H1 (cell line): ENCODE measurements around the gene SH2B3. TPM values are rescaled to one million over a fixed set of nuclear protein-coding genes. Genes with fewer than 3 reads are reported as not detected.

ENCODE experiments used
- BACH1 ChIP-seq: IDR thresholded peaks from 2 replicates; pipeline ENCODE4 v1.6.1; 2012; ENCODE audit warnings: low read length, improper control_type of control experiment
- CBX5 ChIP-seq: fragments of 300-800, 300-1000 bp; sonication (generic); IDR thresholded peaks from 2 replicates; pipeline ENCODE4 v1.7.1; 2016; ENCODE audit warnings: antibody characterized with exemption, low read length, low read depth
- EP300 ChIP-seq, 2 experiments: IDR thresholded peaks; 1 replicate in 1 of 2; 2 replicates in 1 of 2; pipeline ENCODE4 v1.6.1; 2011 to 2012; ENCODE audit warnings: low read depth in 2 of 2, low read length in 2 of 2, mild to moderate bottlenecking in 2 of 2, borderline replicate concordance in 1 of 2, inconsistent platforms in 1 of 2, moderate library complexity in 1 of 2
- EZH2 ChIP-seq: fragments of 200-600 bp; sonication (generic); IDR thresholded peaks from 2 replicates; pipeline ENCODE4 v1.7.1; 2012; ENCODE audit warnings: low read depth, mild to moderate bottlenecking, moderate library complexity, low read length, inconsistent platforms; ENCODE audit not compliant: severe bottlenecking
- MAFK ChIP-seq: IDR thresholded peaks from 2 replicates; pipeline ENCODE4 v1.6.1; 2012; ENCODE audit warnings: low read depth, mild to moderate bottlenecking, improper control_type of control experiment, low read length
- NRF1 ChIP-seq: IDR thresholded peaks from 2 replicates; pipeline ENCODE4 v1.6.1; 2011; ENCODE audit warnings: mild to moderate bottlenecking, low read depth, low read length, improper control_type of control experiment
- POLR2A ChIP-seq, 2 experiments: IDR thresholded peaks; 1 replicate in 1 of 2; 2 replicates in 1 of 2; pipeline ENCODE4 v1.6.1; 2011; ENCODE audit warnings: low read depth in 2 of 2, low read length in 2 of 2, mild to moderate bottlenecking in 2 of 2; ENCODE audit errors: control extremely low read depth in 1 of 2
- SIN3A ChIP-seq, 2 experiments: IDR thresholded peaks in 1 of 2; conservative IDR thresholded peaks in 1 of 2; 2 replicates each; pipeline ENCODE4 v1.6.1; 2011 to 2012; ENCODE audit warnings: low read length in 2 of 2, improper control_type of control experiment in 1 of 2, low read depth in 1 of 2, mild to moderate bottlenecking in 1 of 2
- TAF7 ChIP-seq: optimal IDR thresholded peaks from 2 replicates; pipeline ENCODE3; 2011; ENCODE audit warnings: low read depth, mild to moderate bottlenecking, inconsistent platforms, low read length, moderate library complexity, borderline replicate concordance
- TEAD4 ChIP-seq: IDR thresholded peaks from 2 replicates; pipeline ENCODE4 v1.6.1; 2012; ENCODE audit warnings: low read depth, low read length, inconsistent platforms, mixed read lengths
- polyA plus RNA-seq, 7 experiments: library from polyadenylated mRNA; depleted of rRNA in 3 of 7; stranded (reverse) in 5 of 7; unstranded in 2 of 7; fragments of >200 nt in 5 of 7; fragments of 200-250 nt in 2 of 7; gene quantifications; 1 replicate in 5 of 7; 2 replicates in 1 of 7; 4 replicates in 1 of 7; pipeline versions ENCODE4 v1.2.1 to v1.2.3, GENCODE V29; 2011 to 2013; ENCODE audit warnings: missing spikeins in 2 of 7, mixed read lengths in 2 of 7
- total RNA-seq: library from RNA; stranded (reverse); fragmentation: NEBNext Ultra II Directional; extraction: Animal tissue kit (Norgen Biotek cat#: 25700); gene quantifications from 2 replicates; pipeline ENCODE4 v1.2.1, GENCODE V29; 2021
- TF ChIP-seq, protein P1 (sequence below): fragments of 300-600 bp; sonication (generic); IDR thresholded peaks from 2 replicates; pipeline ENCODE4 v1.7.1; 2012; ENCODE audit warnings: low read length, moderate library complexity, mild to moderate bottlenecking, inconsistent platforms; ENCODE audit not compliant: insufficient replicate concordance

The SH2B3 gene
- total and polyA plus RNA-seq, 2 of the 8 experiments (the other 6 are each of a cell fraction or from before 2014, with no cell fraction given), result 20.8 to 34.1 TPM

DNA sequence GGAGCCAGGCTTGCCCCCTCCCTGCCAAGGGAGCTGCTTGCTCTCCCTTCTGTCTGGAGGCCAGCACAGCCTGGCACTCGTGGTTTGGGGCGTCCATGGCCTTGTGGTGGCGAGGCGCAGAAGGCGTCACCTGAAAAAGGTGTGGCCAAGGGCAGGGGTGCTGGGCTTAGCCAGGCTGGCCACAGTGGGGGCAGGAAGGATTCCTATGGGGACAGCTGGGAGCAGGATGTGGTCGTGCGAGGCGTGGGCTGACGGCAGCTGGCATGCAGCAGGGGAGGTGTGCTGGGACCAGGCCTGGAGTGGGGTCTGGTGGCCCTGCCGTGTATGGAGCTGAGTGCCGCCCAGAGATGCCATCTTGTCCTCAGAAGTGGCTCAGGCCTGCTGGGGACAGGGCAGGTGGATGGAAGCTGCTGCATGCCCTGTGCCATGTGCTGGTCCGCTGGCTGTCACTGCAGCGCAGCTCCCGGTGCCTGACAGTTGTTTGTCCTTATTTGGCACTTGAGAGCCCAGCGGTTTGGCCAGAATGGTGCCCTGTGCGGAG is 30.0 kb downstream of the SH2B3 start (continued):
- TF ChIP-seq, protein P1, sequence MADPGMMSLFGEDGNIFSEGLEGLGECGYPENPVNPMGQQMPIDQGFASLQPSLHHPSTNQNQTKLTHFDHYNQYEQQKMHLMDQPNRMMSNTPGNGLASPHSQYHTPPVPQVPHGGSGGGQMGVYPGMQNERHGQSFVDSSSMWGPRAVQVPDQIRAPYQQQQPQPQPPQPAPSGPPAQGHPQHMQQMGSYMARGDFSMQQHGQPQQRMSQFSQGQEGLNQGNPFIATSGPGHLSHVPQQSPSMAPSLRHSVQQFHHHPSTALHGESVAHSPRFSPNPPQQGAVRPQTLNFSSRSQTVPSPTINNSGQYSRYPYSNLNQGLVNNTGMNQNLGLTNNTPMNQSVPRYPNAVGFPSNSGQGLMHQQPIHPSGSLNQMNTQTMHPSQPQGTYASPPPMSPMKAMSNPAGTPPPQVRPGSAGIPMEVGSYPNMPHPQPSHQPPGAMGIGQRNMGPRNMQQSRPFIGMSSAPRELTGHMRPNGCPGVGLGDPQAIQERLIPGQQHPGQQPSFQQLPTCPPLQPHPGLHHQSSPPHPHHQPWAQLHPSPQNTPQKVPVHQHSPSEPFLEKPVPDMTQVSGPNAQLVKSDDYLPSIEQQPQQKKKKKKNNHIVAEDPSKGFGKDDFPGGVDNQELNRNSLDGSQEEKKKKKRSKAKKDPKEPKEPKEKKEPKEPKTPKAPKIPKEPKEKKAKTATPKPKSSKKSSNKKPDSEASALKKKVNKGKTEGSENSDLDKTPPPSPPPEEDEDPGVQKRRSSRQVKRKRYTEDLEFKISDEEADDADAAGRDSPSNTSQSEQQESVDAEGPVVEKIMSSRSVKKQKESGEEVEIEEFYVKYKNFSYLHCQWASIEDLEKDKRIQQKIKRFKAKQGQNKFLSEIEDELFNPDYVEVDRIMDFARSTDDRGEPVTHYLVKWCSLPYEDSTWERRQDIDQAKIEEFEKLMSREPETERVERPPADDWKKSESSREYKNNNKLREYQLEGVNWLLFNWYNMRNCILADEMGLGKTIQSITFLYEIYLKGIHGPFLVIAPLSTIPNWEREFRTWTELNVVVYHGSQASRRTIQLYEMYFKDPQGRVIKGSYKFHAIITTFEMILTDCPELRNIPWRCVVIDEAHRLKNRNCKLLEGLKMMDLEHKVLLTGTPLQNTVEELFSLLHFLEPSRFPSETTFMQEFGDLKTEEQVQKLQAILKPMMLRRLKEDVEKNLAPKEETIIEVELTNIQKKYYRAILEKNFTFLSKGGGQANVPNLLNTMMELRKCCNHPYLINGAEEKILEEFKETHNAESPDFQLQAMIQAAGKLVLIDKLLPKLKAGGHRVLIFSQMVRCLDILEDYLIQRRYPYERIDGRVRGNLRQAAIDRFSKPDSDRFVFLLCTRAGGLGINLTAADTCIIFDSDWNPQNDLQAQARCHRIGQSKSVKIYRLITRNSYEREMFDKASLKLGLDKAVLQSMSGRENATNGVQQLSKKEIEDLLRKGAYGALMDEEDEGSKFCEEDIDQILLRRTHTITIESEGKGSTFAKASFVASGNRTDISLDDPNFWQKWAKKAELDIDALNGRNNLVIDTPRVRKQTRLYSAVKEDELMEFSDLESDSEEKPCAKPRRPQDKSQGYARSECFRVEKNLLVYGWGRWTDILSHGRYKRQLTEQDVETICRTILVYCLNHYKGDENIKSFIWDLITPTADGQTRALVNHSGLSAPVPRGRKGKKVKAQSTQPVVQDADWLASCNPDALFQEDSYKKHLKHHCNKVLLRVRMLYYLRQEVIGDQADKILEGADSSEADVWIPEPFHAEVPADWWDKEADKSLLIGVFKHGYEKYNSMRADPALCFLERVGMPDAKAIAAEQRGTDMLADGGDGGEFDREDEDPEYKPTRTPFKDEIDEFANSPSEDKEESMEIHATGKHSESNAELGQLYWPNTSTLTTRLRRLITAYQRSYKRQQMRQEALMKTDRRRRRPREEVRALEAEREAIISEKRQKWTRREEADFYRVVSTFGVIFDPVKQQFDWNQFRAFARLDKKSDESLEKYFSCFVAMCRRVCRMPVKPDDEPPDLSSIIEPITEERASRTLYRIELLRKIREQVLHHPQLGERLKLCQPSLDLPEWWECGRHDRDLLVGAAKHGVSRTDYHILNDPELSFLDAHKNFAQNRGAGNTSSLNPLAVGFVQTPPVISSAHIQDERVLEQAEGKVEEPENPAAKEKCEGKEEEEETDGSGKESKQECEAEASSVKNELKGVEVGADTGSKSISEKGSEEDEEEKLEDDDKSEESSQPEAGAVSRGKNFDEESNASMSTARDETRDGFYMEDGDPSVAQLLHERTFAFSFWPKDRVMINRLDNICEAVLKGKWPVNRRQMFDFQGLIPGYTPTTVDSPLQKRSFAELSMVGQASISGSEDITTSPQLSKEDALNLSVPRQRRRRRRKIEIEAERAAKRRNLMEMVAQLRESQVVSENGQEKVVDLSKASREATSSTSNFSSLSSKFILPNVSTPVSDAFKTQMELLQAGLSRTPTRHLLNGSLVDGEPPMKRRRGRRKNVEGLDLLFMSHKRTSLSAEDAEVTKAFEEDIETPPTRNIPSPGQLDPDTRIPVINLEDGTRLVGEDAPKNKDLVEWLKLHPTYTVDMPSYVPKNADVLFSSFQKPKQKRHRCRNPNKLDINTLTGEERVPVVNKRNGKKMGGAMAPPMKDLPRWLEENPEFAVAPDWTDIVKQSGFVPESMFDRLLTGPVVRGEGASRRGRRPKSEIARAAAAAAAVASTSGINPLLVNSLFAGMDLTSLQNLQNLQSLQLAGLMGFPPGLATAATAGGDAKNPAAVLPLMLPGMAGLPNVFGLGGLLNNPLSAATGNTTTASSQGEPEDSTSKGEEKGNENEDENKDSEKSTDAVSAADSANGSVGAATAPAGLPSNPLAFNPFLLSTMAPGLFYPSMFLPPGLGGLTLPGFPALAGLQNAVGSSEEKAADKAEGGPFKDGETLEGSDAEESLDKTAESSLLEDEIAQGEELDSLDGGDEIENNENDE, result no peak
- TF ChIP-seq NRF1, result no peak
- TF ChIP-seq BACH1, result no peak
- TF ChIP-seq TAF7, result no peak
- TF ChIP-seq EP300 (IDR thresholded peaks at IDR 0.05; ENCODE audit: borderline replicate concordance in 1 of 2, low read depth in 2 of 2, low read length in 2 of 2), result no peak
- TF ChIP-seq TEAD4, result no peak
- no peak for TF ChIP-seq CBX5
- TF ChIP-seq MAFK, result no peak
- TF ChIP-seq EZH2, result no peak
- no peak for TF ChIP-seq POLR2A (IDR thresholded peaks at IDR 0.05; ENCODE audit: control extremely low read depth in 1 of 2, low read depth in 2 of 2, low read length in 2 of 2)
- no peak for TF ChIP-seq SIN3A (conservative IDR thresholded peaks at IDR 0.05 in 1 of 2, IDR thresholded peaks at IDR 0.05 in 1 of 2; ENCODE audit: low read depth in 1 of 2, low read length in 2 of 2)
